C4-2B (cell line): ENCODE measurements around the gene AFF2.

Source experiments
- CTCF ChIP-seq: fragments of 450-650 bp; conservative IDR thresholded peaks from 2 replicates; pipeline ENCODE4 v1.5.1; 2017; ENCODE audit warnings: mild to moderate bottlenecking
- ZFX ChIP-seq: fragments of 450-650 bp; IDR thresholded peaks from 2 replicates; pipeline ENCODE4 v1.6.1; 2017

- TF ChIP-seq ZFX (no peak), CTCF (no peak)
These were observed 283.7 kb downstream of the AFF2 start for GRCh38 chrX:148784137-148784536.
